HL-60 (cell line): ENCODE results near the gene KLK5.
"Not testable (repeated sequence)": the region's sequence is repeated elsewhere in the genome, so short reads cannot be mapped to it uniquely, and the experiment has no call there.

Source experiments
- CTCF ChIP-seq: IDR thresholded peaks from one replicate; pipeline ENCODE4 v1.5.1; 2011; ENCODE audit warnings: low read length, control low read depth, inconsistent platforms; ENCODE audit not compliant: insufficient read depth
- GABPA ChIP-seq: IDR thresholded peaks from 2 replicates; pipeline ENCODE4 v1.6.1; 2012; ENCODE audit warnings: low read depth
- POLR2AphosphoS5 ChIP-seq: IDR thresholded peaks from 2 replicates; pipeline ENCODE4 v1.6.1; 2012; ENCODE audit warnings: low read depth
- REST ChIP-seq: IDR thresholded peaks from 2 replicates; pipeline ENCODE4 v1.6.1; 2012; ENCODE audit warnings: low read depth; ENCODE audit not compliant: insufficient replicate concordance

DNA sequence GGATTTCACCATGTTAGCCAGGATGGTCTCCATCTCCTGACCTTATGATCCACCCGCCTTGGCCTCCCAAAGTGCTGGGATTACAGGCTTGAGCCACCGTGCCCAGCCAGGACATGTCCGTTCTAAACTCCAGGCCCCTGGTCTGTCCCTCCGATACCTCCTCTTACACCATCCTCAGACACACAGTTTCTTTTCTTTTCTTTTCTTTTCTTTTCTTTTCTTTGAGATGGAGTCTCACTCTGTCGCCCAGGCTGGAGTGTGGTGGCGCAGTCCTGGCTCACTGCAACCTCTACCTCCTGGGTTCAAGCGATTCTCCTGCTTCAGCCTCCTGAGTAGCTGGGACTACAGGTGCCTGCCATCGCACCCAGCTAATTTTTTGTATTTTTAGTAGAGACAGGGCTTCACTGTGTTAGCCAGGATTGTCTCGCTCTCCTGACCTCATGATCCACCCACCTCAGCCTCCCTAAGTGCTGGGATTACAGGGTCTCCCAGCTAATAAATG lies 56.7 kb downstream of the KLK5 start:
- not testable (repeated sequence) for TF ChIP-seq POLR2AphosphoS5, CTCF, GABPA, REST
